Occipital lobe (tissue), 2 donors: Measurements from ENCODE around the gene TANGO2. TPM values are rescaled to one million over a fixed set of nuclear protein-coding genes. Genes with fewer than 3 reads are reported as not detected.
"Not testable (repeated sequence)": the region's sequence is repeated elsewhere in the genome, so short reads cannot be mapped to it uniquely, and the experiment has no call there.

Experiments used
- DNase-seq: peaks from one replicate; lab custom pipeline; 2025; lab: John Stamatoyannopoulos, UW
- total RNA-seq: library from RNA; depleted of rRNA; stranded (reverse); fragments of >200 nt; gene quantifications from one replicate; pipeline ENCODE4 v1.2.3, GENCODE V29; 2014

TANGO2 gene
- total RNA-seq, 1 donor from 2014 or later, result 15.9 TPM

DNA sequence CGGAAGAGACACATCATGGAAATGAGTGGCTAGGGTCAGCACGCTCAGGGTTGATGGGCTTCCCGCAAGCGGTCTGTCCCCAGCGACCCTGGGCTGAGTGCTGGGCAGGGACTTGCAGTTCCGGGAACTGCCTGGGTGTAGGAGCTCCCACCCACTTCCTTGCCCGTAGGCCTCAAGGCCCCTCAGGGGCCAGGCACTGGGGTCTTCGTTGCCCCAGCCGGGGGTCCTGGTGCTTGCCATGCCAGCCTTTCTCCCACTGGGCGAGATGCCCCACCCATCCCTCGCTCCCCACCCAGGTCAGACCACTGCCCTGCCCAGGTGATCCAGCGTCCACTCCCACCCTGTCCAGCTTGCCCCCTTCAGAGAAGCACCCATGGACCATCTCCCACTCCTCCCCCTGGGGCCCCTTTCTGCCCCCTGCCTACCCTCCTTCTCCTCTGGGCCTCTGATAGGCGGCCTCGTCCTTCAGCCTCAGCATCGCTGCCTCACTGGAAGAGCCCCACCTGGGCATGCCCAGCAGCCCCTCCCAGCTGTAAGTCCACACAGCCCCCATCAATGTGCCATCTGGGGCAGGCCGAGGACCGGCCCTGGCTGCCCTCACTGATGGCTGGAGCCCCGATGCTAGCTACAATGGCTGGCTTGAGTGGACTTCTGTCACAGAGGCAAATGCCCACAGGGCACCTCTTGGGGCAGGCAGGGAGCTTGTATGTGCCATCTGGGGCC is 41.3 kb downstream of the TANGO2 start:
- no peak for DNase-seq

DNA sequence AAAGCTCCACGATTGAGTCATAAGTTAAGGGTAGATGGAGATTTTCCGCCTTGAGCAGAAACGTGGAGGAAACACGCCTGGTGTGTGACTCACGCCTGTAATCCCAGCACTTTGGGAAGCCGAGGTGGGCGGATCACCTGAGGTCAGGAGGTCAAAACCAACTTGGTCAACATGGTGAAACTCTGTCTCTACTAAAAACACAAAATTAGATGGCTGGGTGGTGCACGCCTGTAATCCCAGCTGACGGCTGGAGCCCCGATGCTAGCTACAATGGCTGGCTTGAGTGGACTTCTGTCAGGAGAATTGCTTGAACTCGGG is 41.8 kb downstream of the TANGO2 start:
- no peak for DNase-seq

DNA sequence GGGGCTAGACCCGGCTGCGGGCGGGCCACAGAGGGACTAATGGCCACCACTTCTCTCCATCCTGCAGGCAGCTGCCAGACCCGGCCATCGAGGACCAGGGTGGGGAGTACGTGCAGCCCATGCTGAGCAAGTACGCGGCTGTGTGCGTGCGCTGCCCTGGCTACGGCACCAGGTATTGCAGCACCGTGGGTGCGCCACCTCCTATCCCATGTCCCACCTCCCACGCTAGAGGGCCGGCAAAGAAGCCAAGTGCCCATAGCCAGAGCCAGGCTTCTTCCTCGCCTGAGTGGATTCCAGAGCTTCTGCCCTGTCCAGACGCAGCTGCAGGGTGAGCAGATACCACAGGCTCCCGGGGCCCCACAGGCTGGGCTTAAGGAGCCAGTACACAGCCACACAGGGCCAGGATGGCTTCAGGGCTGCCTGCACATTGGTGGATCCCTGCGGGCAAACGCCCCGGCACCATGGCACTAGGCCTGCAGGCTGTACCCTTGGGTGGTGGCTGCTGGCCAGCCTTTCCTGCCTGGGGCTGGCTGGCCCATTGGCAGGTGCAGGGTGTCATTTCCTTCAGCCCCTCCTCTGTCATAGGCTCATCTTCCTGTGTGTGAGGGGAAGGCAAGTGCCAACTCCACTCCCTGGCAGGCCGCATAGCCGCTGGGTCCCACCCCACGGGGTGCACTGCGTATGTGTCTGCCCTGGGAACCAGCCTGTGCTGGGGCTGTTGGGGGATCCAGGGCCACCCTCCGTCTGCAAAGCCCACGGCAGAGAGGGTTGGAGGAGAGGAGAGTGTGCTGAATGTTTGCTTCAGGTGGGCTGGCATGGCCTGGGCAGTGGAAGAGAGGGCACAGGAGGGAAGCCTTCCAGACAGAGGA is 42.6 kb downstream of the TANGO2 start:
- DNase-seq, result no peak

DNA sequence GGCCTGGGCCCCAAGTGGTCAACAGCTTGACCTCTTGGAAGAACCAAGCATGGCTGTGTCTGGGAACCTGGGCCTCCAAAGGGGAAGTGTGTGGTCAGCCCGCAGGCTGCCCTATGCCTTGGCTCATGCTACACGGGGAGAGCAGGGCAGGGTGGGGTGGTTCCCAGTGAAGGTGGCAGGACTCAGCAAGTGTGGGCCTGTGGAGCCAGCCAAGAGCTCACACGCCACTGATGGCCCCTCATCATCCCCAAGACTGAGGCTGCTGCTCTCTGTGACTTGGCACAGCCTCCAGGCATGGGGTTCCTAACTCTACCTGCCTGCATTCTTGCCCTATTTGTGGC is 43.2 kb downstream of the TANGO2 start:
- DNase-seq, result no peak

DNA sequence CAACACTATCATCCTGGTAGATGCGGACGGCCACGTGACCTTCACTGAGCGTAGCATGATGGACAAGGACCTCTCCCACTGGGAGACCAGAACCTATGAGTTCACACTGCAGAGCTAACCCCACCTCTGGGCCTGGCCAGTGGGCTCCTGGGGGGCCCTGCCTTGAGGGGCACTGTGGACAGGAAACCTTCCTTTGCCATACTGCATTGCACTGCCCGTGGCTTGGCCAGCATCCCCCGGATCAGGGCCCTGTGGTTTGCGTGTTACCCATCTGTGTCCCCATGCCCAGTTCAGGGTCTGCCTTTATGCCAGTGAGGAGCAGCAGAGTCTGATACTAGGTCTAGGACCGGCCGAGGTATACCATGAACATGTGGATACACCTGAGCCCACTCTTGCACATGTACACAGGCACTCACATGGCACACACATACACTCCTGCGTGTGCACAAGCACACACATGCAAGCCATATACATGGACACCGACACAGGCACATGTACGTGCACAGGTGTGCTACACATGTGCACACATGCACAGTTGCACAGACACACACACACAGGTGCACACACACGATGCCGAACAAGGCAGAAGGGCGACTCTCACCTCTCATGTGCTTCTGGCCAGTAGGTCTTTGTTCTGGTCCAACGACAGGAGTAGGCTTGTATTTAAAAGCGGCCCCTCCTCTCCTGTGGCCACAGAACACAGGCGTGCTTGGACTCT is 43.8 kb downstream of the TANGO2 start:
- DNase-seq, result no peak

DNA sequence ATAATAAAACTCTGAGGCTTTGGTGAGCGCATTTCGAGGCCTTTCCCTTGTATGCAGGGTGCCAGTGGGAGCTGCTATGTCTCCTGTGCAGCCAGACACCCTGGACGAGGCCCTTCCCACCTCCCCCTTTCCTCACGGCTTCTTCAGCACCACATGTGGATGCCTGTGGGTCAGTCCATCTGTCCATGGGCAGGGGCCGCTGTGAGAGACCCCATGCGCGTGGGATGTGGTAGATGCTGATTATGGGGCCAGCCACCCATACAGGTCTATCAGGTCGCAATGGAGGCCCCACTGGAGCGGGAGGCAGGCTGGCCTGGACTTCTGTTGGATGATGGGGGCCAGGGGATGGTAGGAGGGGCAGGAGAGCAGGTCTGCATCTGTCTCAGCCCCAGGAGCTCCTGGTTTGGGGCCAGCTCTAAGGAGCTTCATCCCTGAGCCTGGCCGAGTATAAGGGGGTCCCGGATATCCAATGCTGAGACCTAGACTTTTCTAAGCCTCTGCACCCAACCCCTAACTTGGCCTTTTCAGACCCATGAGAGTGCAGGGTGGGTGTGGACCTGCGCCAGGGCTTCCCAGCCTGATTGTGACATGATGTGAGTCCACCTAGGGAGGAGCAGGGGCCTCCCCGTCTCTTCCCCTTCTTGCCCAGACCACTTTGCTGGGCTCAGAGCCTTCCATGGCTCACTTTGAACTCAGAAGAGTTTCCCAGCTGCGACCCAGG is 45.1 kb downstream of the TANGO2 start:
- DNase-seq, result no peak

DNA sequence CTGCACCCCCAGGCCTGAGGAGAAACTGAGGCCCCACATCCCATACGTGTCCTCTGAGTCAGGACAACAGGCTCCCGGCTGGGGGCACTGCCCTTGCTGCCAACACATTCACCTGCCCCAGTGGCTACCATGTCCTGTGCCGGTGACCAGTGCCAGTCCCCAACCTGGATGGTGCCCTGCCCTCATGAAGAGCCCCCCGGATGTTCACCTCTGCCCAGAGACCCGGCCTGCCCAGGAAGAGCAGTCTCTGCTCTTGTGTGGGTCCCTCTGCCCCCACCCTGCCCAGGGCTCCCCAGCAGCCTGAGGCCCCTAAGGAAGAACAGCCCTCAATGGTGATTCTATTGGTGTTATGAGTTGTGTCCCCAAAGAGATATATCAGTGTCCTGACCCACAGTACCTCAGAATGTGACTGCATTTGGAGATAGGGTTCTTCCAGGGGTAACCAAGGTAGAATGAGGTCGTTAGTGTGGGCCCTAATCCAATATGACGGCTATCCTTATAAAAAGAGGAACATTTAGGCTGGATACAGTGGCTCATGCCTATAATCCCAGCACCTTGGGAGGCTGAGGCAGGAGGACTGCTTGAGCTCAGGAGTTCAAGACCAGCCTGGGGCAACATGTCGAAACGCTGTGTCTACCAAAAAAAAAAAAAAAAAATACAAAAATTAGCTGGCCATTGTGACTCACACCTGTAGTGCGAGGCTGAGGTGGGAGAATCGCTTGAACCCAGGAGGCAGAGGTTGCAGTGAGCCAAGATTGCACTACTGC is 45.9 kb downstream of the TANGO2 start:
- DNase-seq, result no peak

DNA sequence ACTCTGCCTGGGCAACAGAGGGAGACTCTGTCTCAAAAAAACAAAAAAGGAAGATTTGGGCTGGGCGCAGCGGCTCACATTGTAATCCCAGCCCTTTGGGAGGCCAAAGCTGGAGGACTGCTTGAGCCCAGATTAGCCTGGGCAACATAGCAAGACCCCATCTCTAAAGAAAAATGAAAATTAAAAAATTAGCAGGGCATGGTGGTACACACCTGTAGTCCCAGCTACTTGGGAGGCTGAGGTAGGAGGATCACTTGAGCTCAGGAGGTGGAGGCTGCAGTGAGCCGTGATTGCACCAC is 46.4 kb downstream of the TANGO2 start:
- not testable (repeated sequence) for DNase-seq

DNA sequence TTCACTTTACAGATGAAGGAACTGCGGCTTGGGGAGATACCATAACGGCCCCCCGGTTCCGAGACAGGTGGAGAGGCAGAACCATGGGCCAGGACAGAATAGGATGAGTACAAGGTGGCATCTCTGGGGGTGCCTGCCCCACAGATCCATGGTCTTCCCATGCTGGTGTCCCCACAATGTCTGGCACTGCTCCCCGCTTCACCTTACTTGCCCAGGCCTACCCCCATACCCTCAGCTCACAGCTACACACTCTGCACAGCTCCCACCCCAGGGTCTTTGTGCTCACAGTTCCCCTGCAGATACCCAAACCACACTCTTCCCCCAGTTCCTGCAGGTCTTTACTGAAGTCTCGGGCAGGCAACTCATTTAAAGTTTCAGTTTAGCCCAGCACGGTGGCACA is 47.7 kb downstream of the TANGO2 start:
- DNase-seq, result no peak

DNA sequence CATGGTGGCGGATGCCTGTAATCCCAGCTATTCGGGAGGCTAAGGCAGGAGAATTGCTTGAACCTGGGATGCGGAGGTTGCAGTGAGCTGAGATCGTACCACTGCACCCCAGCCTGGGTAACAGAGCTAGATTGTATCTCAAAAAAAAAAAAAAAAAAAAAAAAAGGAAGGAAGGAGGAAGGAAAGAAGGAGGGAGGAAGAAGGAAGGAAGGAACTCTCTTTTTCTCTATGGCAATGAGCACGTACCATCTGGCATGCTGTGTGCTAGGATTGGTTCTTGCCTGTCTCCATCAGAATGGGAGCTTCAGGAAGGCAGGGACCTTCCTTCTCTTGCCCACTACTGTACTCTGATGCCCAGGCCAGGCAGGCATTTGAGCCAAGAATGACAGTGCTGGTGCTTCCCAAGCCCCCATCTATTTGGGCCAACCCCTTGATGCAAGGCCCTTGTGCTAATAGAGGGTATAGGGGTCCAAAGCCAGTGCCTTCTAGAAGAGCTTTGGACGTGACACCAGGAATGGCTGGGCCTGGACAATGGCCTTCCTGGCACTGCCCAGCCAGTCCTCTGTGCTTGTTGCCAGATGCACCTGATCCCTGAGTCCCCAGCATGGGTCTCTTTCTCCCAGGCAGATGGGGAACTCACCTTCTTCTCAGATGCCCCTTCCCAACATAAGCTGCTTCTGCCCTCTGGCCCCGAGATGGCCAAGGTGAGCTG is 48.6 kb downstream of the TANGO2 start:
- no peak for DNase-seq

DNA sequence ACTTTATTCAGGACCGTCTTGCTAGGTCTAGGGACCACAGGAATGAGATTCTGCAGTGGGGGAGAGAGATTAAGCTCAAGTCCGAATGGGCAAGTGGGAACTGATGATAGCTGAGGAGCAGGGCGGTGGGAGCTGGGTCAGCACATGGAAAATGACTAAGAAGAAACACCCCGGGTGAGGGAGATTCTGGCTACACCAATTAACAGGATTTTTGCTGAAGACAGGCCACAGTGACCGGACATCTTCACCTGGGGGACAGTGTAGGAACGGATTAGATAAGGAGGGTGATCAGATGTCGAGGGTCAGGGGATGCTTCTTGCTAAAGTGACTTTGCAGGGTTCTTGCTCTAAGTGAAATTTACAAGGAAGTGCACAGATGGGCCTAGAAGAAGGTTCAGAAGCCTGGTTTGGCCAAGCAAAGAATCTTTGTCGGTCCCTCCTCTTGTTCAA is 50.6 kb downstream of the TANGO2 start:
- no peak for DNase-seq

DNA sequence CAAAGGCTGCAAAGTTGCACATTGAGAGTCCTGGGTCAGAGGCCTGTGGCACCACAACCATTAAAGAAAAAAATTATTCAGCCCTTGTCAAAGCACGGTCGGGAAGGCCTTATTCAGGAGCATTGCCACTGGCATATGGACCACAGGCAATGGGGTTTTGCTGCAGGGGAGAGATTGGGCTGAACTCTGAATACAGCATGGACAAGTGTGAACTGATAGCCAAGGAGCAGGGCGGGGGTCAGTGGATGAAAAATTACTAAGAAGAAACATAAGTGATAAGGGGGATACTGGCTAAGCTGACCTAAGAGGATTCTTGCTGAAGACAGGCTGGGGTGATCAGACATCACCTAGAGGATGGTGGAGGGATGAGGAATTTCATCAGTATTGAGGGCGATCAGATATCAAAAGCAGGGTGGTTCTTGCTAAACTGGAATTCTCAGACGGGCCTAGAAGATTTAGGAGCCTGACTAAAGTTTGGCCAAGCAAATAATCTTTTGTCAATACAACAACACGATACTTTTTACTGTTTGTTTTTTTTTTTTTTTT is 55.8 kb downstream of the TANGO2 start:
- DNase-seq, result no peak

DNA sequence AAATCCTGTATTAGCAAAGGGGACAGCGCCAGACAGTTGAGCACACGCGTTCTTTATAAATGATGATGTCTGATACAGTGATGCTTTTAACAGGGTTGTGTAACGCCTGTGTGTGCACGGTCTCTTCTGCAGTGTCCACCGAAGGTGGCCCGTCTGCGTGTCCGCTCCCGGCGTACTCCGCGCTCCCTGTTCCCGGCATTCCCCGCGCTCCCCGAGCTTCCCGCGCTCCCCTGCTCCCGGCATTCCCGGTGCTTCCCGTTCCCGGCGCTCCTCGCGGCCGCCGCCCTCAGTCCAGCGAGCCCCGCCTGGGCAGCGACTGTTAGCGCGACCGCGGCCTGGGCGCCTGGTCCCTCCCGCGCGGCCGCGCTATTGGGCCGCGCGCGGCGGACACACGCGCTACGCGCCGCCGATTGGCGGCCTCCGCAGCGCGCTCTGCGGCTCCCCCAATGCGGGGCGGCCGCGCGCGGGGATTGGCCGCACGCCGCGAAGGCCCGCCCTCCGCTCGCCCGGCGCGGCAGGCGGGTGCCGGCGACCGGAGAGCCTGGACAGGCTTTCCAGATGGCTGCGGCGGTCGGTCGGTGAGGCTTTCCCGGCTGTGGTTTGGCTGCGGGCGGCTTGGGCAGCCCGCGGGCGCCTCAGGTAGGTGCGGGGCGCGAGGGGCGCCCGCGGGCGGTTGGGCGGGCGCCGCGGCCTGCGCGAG is 59.0 kb downstream of the TANGO2 start, which contains the start of gene DGCR8:
Gene DGCR8, plus strand, starts transcription at position 497 of the 700 bp plus-strand sequence. CDS start 5,723 bp downstream, outside the sequence.
- peak; percentile 95 for DNase-seq

DNA sequence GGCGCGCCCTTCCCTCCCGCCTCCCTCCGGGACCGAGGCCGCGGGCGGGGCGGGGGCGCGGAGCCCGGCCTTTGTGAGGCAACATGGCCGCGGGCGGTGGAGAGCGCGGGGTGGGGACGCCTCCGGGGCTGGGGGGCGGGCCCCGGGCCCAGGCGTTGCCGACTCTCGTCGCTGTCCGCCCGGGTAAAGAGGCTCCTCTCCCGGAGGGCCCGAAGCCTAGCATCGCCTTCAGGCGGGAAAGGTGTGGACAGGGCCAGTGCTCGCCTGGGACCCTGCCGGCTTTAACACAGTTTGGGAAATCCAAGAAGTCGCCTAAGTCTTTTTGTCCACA is 59.5 kb downstream of the TANGO2 start:
- peak; percentile 32 for DNase-seq

DNA sequence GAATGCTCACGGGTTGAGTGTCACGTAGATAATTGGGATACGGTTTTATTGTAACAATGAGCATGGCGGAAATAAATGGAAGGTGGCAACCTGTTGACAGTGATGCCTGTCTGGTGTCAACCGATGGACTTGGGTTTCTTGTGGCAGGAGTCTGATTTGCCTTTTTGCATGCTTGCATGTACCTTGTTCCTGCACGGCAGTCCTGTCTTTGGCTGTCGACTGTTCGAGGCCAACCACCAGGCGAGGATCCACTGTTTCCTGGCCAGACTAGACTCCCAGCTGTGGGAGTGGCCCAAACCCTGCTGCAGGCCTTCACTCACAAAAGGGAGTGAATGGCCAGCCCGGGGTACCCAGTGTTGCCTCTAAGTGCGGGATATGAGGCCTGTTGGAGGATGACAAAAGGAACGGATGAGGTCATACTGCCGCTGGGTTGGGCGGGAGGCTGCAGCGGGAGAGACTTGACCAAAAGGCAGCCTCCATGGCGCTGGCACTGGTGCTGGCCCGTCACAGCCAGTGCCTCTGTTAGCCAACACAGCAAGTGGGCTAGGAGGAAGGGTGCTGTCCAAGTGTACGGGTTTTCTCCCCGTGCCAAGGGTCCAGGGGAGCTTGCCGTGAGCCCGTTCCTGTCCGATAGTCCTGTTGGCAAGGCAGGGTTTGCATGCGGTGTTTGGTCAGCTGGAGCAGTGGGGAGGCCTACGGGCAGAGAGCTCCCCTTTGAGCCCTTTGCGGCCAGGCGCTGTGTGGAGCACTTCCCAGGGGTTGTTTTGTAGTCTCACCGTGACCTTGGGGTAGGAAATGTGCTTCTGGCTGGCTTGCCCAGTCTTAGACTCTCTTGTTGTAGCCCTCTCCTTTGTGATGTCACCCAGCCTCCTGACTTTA is 60.1 kb downstream of the TANGO2 start:
- peak; percentile 27 for DNase-seq

DNA sequence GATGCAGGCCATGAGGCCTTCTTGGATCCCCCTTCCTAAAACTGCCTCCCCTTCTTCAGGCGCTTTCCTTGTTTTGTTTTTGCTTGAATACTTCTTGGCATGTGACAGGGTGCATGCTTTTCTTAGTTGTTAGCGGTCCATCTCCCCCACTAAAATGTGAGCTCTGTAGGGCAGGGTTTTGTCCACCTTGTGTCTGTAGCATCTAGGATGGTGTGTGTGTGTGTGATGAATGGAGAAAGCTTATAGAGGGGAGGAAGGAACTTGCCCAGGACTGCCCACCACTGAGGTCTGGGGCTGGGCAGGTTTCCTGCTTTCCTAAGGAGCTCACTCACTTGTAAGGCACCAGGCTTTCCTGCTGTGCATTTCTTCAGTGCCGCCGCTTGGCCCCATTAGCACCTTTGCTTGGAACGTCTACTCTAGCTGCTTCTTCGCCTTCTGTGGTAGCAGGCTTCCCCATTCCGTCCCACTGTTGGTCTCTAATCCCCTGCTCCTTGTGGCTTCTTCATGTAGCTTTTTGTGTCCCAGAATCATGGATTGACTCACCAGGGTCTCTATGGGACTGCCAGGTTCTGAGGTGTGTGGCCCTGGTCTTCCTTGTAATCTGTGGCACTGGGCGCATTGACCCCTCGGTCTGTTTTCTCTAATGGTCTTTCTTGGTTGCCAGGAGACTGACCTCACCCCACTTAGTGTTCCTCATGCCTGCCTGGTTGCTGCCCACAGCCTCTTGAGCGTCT is 62.4 kb downstream of the TANGO2 start:
- DNase-seq, result no peak

DNA sequence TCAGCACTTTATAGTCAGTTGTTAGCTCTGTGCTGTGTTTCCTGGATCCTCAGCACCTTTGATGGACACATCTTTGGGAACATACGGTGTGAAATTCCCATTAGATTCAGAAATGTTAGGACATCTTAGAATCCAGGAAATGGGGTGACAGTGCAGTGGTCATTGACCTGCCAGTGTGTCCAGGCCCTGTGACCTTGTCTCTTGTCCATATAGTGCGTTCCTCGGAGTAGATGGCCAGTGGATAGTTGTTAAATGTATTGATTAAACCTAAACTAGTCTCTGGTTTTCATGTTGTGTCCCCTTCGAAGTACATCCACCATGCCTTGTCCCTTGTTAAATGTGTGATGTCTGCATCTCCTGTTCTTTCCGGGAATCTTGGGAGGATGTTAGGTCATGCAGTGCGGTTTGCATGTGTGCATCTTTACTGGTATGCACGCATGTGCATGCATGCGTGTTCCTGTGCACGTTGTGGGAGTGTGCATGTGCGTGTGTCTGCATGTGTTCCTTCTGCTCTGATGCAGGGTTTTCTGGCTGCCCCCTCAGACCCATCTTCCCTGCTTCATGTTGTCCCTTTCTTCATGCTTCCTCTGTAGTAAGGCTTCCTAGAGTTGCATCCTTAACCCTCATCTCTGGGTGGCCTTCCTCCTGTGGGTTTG is 63.1 kb downstream of the TANGO2 start:
- no peak for DNase-seq
